NCI-H1930 (cell line): ENCODE results near the gene FXYD6.

Experiments
- DNase-seq, 2 experiments: peaks; one replicate each; lab custom pipeline; 2025; lab: John Stamatoyannopoulos, UW

FXYD6 gene

DNA sequence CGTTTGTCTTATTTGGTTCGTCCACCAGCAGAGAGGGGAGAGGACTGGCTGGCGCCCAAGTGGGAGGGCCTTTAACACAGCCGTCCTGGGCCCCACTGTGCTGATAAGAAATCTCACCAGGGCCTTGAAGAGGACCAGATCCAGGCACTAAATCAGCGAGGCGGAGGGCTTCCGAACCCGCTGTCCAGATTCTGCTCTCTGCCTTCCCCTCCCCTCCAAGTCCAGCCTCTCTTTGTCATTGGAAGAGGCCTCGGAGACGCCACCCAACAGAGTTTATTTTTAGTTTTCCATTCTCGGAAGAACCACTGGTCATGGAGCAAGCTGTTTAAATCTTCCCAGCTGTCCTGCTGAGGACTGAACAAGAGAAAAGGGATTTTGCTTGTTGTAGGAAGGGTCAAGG, 9.3 kb upstream of the FXYD6 start:
- no peak for DNase-seq

- no peak for DNase-seq
Measured at GRCh38 chr11:117884994-117885393, 8.5 kb upstream of the FXYD6 start.

DNA sequence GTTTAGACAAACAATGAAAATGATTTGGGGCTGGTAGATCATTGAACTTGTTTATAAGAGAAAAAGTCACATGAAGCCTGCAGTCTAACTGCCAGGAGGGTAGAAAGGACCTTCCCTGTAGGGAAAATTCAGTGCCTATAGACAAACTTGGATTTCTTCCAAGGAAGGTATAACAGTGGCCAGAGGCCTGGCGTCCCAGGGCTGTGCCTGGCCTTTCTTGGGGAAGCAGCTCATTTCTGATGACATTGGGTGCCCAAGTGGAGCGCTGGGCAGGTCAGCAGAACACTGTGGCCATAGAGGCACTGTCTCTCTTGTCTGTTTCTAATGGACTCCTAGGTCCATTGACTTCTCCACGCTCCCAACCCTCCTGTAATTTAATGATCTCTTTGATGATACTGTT, 6.6 kb upstream of the FXYD6 start:
- DNase-seq = no peak

DNA sequence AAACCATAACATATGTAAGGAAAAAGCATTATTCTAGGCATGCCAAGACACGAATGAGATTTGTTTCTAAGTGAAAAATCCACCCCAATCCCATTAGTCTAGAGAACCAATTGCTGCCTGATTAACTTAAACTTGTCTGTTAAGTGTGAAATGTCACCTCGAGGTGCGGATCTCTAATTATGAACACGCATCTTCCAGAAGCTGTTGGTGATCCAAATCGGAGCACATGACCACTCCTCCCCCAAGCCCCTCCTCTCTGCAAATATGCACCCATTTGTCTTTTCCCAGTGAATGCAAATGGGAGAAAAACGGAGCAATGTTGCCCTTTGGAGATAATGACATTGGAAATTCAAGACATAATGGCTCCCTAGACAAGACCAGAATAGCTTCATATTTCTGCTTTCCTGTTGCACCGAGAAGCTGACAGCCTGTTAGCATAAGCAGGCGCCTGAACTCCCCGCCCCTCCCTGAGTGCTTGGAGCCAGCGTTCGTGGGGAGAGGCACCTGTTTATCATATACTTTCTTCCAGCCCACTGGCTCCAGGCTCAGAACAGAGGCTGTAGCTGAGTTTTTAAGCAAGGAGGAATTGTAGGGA, 6.0 kb upstream of the FXYD6 start:
- DNase-seq = no peak

DNA sequence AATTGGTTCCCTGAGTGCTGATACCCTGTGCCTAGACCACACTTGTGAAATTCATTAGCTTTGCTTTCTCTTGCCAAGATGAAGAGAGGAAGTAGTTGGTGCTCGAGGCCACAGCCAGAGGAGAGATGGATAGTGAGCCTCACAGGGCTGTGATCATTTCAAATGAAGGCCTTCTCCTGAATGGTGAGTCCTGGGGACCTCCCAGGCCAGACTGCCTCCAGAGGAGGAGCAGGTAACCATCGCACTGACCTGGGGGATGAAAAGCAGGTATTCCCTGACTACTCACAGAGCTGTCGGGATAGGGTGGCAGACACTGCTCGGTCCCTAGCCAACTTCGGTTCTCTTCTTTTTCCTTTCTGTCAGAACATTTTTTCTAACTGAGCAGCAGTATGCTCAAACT, 4.8 kb upstream of the FXYD6 start:
- no peak for DNase-seq

- no peak for DNase-seq
Measured at GRCh38 chr11:117879516-117880480, 3.3 kb upstream of the FXYD6 start.

DNA sequence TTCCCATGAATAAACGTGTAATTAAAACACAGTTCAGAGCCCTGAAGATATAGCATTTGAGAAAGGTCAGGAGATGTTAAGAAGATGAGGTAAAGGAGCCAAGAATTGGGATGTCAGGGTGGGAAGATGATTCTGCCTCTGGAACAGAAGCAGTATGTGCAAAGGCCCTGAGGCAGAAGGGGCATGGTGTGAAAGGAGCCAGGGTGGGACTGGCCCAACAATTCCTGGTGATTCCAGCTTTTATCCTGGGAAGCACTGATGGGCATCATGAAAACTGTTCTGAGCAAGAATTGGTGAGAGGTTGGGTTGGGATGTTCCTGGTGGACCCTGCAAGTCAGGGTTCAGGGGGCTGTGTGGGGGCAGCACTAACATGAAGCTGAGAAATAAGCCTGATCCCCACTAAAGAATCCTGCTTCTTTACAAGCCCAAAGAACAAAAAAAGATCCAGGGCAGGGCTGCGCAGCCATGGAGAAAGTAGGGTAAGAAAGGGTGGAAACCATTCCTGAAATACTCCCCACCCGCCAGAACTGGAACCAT, 2.5 kb upstream of the FXYD6 start:
- no peak for DNase-seq

DNA sequence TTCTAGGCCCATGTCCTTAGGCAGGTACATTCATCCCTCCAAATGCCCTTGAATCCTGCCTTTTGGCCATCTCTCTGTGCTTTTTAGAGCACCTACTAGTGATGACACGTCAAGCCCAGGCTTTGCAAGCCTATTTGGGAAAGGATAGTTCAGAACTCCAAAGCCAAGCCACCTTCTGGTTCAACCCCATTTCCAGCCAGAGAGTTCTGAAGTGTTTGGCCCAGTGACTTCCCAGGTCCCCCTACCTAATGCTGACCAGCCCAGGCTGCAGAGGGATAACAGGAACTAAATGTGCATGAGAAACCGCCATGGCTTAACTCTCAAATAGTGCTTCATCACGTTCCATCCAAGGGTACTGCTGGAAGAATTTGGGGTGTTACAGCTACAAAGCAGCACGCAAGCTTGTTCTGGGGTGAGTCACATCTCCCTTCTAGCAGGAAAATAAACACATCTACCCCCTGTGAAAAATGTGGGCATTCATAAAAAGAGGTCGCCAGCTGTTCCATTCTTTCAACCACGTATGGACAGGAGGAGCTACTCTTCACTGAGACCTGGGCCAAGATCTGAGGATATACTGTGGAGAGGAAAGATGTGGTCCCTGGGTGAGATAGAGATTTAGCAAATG, 2.0 kb upstream of the FXYD6 start:
- no peak for DNase-seq

GRCh38 chr11:117877120-117877784, 794 bp upstream of the FXYD6 start:
- DNase-seq = no peak

GRCh38 chr11:117876059-117876340, 458 bp downstream of the FXYD6 start:
- DNase-seq = no peak

DNA sequence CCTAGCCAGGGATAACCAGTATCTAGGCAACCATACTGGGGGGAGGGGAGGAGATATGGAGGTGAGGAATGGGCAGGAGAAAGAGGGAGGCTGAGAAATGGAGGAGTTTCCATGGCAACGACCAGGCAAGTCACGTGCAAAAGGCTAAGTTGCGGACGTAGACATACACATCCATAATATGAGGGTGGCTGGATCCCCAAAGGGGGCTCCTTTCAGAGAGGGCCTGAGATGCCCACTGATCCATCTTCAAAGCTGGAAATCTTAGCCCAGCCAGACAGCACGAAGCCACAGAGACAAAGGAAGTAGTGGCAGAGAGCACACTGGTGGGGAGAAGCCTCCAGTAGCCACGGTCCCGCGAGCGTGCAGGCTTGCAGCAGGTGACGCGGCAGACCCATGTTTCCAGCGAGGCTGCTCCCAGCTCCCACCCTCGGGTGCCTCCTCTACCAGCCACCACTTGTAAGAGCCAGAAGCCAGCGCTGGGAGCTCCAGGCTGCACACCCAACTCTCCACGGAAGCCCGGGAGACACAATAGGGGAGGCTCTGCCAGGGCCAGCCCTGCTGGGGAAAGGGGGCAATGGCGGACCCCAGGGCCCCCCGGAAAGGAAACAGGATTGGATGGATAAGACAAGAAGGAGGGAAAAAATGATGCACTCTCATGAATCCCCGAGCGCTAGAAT, 938 bp downstream of the FXYD6 start:
- peak in 1 of 2 experiments; percentile 7 for DNase-seq

DNA sequence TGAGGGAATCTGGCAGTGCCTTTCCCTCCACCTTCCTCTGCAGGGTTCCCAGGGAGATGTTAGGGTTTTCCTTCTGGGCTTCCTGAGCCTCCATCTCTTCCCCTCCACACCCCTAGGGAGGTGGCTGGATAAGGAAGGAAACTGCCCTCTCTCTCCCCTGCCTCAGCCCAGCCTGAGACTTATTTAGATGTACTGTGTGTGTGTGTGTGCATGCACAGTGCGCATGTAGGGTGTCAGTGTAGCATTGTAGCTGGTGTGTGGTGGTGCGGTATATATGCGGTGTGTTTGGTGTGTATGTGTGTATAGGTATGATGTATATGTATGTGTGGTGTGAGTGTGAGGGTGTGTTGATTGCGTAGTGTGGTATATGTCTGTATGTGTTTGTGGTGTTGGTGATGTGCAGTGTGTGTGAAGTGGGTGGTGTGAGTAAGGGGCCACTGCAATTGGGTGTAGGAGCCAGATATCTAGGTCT, 1.5 kb downstream of the FXYD6 start:
- no peak for DNase-seq

DNA sequence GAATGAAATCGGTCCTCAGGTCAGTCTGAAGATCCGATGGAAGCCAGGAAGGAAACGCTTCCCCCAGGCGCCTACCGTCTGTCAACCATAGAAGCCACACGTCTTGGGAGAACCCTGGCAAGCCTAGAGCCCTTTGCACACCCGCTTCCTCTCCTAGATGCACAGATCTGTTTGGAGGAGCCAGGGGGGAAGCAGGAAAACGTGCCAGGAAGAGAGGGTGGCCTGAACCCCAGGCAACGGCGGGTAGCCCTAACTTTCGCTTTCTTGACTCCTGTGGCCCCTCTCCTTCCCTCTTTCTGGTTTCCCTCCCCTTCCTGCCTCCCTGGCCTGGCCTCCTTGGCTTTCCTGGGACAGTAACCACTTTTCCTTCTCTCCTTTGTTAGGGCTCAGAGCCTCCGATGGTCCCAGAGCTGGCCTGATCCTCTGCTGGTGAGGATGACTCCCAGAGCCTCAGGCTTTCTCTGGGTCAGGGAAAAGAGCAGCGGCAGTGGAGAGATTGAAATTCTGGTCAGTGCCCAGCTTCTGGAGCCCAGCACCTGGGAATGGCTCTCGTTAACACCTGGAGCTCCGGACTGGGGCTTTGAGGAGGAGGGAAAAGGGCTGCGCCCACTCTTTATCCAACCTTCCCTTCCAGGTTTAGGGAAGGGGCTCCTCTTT, 2.1 kb downstream of the FXYD6 start:
- no peak for DNase-seq

GRCh38 chr11:117873828-117874125, 2.7 kb downstream of the FXYD6 start:
- DNase-seq = no peak

GRCh38 chr11:117872975-117873827, 3.3 kb downstream of the FXYD6 start:
- no peak for DNase-seq

GRCh38 chr11:117872420-117872961, 4.0 kb downstream of the FXYD6 start:
- DNase-seq = no peak

DNA sequence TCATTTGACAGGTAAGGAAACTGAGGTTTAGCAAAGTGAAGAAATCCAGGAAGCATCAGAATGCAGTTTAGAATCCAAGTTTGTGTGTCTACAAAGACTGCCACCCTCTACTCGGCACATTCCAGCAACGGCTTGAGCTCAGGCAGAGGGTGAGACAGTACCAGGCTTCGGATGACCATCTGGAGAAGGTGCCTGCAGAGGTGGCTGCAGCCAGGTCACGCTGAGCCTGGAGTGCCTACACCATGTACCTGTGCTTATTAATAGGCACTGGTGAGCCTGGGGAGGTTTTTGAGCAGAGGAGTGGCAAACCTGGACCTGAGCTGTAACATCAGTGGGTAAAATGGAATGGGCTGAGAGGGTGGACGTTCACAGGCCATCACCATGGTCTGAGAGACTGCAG, 4.7 kb downstream of the FXYD6 start:
- no peak for DNase-seq

- DNase-seq = no peak
Measured at GRCh38 chr11:117871160-117871559, 5.3 kb downstream of the FXYD6 start.

- no peak for DNase-seq
Measured at GRCh38 chr11:117870103-117870952, 6.1 kb downstream of the FXYD6 start.
